IMR-90 (cell line): Measurements from ENCODE around the gene PIP4K2A. TPM values are rescaled to one million over a fixed set of nuclear protein-coding genes. Genes with fewer than 3 reads are reported as not detected.

Experiments
- ATAC-seq: fragments of 200-7000 bp; cut with Tn5 transposase; 2 replicates; pipeline ENCODE4 v1.9.1; 2020; ENCODE audit warnings: low read depth, mild to moderate bottlenecking, moderate library complexity
- BruUV-seq: library from RNA; stranded (reverse); fragments of 400-500 nt; replicated peaks from 2 replicates; lab custom pipeline; 2021; lab: Mats Ljungman, UMichigan
- CTCF ChIA-PET: fragments of 300-600 bp; formaldehyde crosslinking; extraction: SDS; loops from one replicate; lab custom pipeline; 2021; ENCODE audit warnings: antibody characterized with exemption; lab: Yijun Ruan, JAX
- POLR2A ChIA-PET: fragments of 300-600 bp; sonication (Branson Sonifier 250); formaldehyde crosslinking; loops from one replicate; lab custom pipeline; 2022; ENCODE audit warnings: antibody characterized with exemption; ENCODE audit not compliant: unreplicated experiment; lab: Charles Lee
- DNase-seq: peaks from one replicate; pipeline ENCODE4 v3.0.0; 2013
- H2AFZ ChIP-seq: replicated peaks from 2 replicates; pipeline ENCODE3; 2013; ENCODE audit warnings: low read length, mild to moderate bottlenecking; ENCODE audit not compliant: poor library complexity
- H2AK5ac ChIP-seq: 2 replicates; pipeline ENCODE4 v1.6.1; 2013; ENCODE audit warnings: low read depth, low read length, inconsistent platforms
- H2AK9ac ChIP-seq: replicated peaks from 2 replicates; pipeline ENCODE3; 2013; ENCODE audit warnings: mild to moderate bottlenecking, low read depth, low read length, moderate library complexity; ENCODE audit not compliant: poor library complexity
- H2BK120ac ChIP-seq: 2 replicates; pipeline ENCODE4 v1.6.1; 2013; ENCODE audit warnings: low read depth, low read length, inconsistent platforms
- H2BK15ac ChIP-seq: 3 replicates; pipeline ENCODE4 v1.6.1; 2013; ENCODE audit warnings: low read depth, low read length, inconsistent platforms
- H2BK20ac ChIP-seq: 2 replicates; pipeline ENCODE4 v1.6.1; 2013; ENCODE audit warnings: low read depth, mild to moderate bottlenecking, inconsistent platforms, low read length, moderate library complexity
- H2BK5ac ChIP-seq: 2 replicates; pipeline ENCODE4 v1.6.1; 2013; ENCODE audit warnings: mild to moderate bottlenecking, low read depth, low read length, inconsistent platforms; ENCODE audit not compliant: poor library complexity, severe bottlenecking
- H3K14ac ChIP-seq: replicated peaks from 2 replicates; pipeline ENCODE4 v1.6.1; 2013; ENCODE audit warnings: low read depth, low read length, inconsistent platforms
- H3K18ac ChIP-seq: 2 replicates; pipeline ENCODE4 v1.6.1; 2013; ENCODE audit warnings: low read depth, low read length, control low read depth
- H3K23ac ChIP-seq: 2 replicates; pipeline ENCODE4 v1.6.1; 2013; ENCODE audit warnings: low read depth, low read length, inconsistent platforms
- H3K27ac ChIP-seq: 2 replicates; pipeline ENCODE4 v1.5.1; 2013; ENCODE audit warnings: mild to moderate bottlenecking, control low read depth, low read length; ENCODE audit not compliant: insufficient read depth
- H3K27me3 ChIP-seq: 2 replicates; pipeline ENCODE4 v1.6.1; 2013; ENCODE audit warnings: low read length; ENCODE audit not compliant: control insufficient read depth, insufficient read depth
- H3K36me3 ChIP-seq: 2 replicates; pipeline ENCODE4 v1.6.1; 2013; ENCODE audit warnings: low read length, mixed read lengths; ENCODE audit not compliant: control insufficient read depth, insufficient read depth
- H3K4ac ChIP-seq: 2 replicates; pipeline ENCODE4 v1.6.1; 2013; ENCODE audit warnings: low read depth, low read length, inconsistent platforms
- H3K4me1 ChIP-seq: 2 replicates; pipeline ENCODE4 v1.6.1; 2013; ENCODE audit warnings: low read length, mixed read lengths; ENCODE audit not compliant: control insufficient read depth, insufficient read depth
- H3K4me2 ChIP-seq: 2 replicates; pipeline ENCODE4 v1.6.1; 2013; ENCODE audit warnings: low read depth, mild to moderate bottlenecking, control low read depth, low read length, moderate library complexity
- H3K4me3 ChIP-seq: 2 replicates; pipeline ENCODE4 v1.5.1; 2013; ENCODE audit warnings: low read depth, mild to moderate bottlenecking, control low read depth, low read length, moderate library complexity; ENCODE audit not compliant: insufficient read depth
- H3K56ac ChIP-seq: 2 replicates; pipeline ENCODE4 v1.6.1; 2013; ENCODE audit warnings: low read length, inconsistent platforms; ENCODE audit not compliant: insufficient read depth; ENCODE audit errors: extremely low read depth
- H3K79me1 ChIP-seq, 2 experiments: 2 replicates each; pipeline ENCODE4 v1.6.1; 2013; ENCODE audit warnings: low read length in 2 of 2, inconsistent platforms in 1 of 2, low read depth in 1 of 2
- H3K9ac ChIP-seq: 2 replicates; pipeline ENCODE4 v1.6.1; 2013; ENCODE audit warnings: low read depth, low read length, control low read depth
- H3K9me1 ChIP-seq: 2 replicates; pipeline ENCODE4 v1.6.1; 2013; ENCODE audit warnings: low read length, inconsistent platforms; ENCODE audit not compliant: insufficient read depth
- H3K9me3 ChIP-seq: 2 replicates; pipeline ENCODE4 v1.6.1; 2013; ENCODE audit warnings: low read length; ENCODE audit not compliant: control insufficient read depth, insufficient read depth
- H4K20me1 ChIP-seq: 2 replicates; pipeline ENCODE4 v1.6.1; 2013; ENCODE audit warnings: low read length, inconsistent platforms; ENCODE audit not compliant: insufficient read depth
- H4K5ac ChIP-seq: 2 replicates; pipeline ENCODE4 v1.6.1; 2013; ENCODE audit warnings: mild to moderate bottlenecking, low read depth, low read length, control low read depth
- H4K8ac ChIP-seq, 2 experiments: 2 replicates each; pipeline ENCODE4 v1.6.1; 2013; ENCODE audit warnings: low read depth in 2 of 2, low read length in 2 of 2, control low read depth in 1 of 2, inconsistent platforms in 1 of 2
- H4K91ac ChIP-seq: 2 replicates; pipeline ENCODE4 v1.6.1; 2013; ENCODE audit warnings: low read depth, low read length, inconsistent platforms; ENCODE audit not compliant: insufficient read depth
- MAFK ChIP-seq: IDR thresholded peaks from 2 replicates; pipeline ENCODE4 v1.6.1; 2012; ENCODE audit warnings: low read depth, low read length, improper control_type of control experiment
- NFE2L2 ChIP-seq: fragments of 150-350 bp; IDR thresholded peaks from 2 replicates; pipeline ENCODE4 v1.6.1; 2016; ENCODE audit warnings: low read depth, mild to moderate bottlenecking, low read length
- POLR2A ChIP-seq: IDR thresholded peaks from 2 replicates; pipeline ENCODE4 v1.6.1; 2012; ENCODE audit warnings: mild to moderate bottlenecking, low read depth, low read length
- RAD21 ChIP-seq: IDR thresholded peaks from 2 replicates; pipeline ENCODE4 v1.6.1; 2012; ENCODE audit warnings: low read length, improper control_type of control experiment
- RFX5 ChIP-seq: IDR thresholded peaks from 2 replicates; pipeline ENCODE4 v1.8.0; 2012; ENCODE audit warnings: low read depth, mild to moderate bottlenecking, low read length, moderate library complexity
- WGBS, 2 experiments: methylation state at CpG; one replicate each; pipeline versions ENCODE4 v1.1.5 to v1.1.7; 2013; ENCODE audit warnings: missing lambda C conversion rate in 2 of 2; ENCODE audit not compliant: insufficient read length in 1 of 2; ENCODE audit errors: extremely low coverage in 2 of 2; 5-methylcytosine and 5-hydroxymethylcytosine counted together
- dilution Hi-C: fragments of 300-500 bp; cut with HindIII; formaldehyde crosslinking; loops from one replicate; pipeline ENCODE4 v1.14.3; 2018; ENCODE audit warnings: low sequenced_read_pairs; ENCODE audit not compliant: unreplicated experiment
- in situ Hi-C: fragments of 300-500 bp; cut with MboI; formaldehyde crosslinking; loops from 3 replicates; pipeline ENCODE4 v1.14.3; 2019; ENCODE audit warnings: low sequenced_read_pairs, inconsistent platforms, mixed read lengths
- intact Hi-C: fragments of 100-400 bp; cut with micrococcal nuclease; formaldehyde crosslinking; loops from 2 replicates; pipeline ENCODE4 v1.10.0; 2022
- polyA plus RNA-seq, 3 experiments: library from polyadenylated mRNA; depleted of rRNA; stranded (reverse); fragments of >200 nt; gene quantifications; 2 replicates each; pipeline ENCODE4 v1.2.3, GENCODE V29; 2012; ENCODE audit warnings: low replicate concordance in 1 of 3
- total RNA-seq: library from RNA; depleted of rRNA; stranded (reverse); fragments of >200 nt; gene quantifications from 2 replicates; pipeline ENCODE4 v1.2.3, GENCODE V29; 2012
- TF ChIP-seq, protein P1 (sequence below): fragments of 150-350 bp; IDR thresholded peaks from 2 replicates; pipeline ENCODE4 v1.6.1; 2017; ENCODE audit warnings: mild to moderate bottlenecking, antibody characterized with exemption, low read length, low read depth

Gene PIP4K2A
- total and polyA plus RNA-seq, 2 of the 4 experiments (the other 2 are of a cell fraction): 9.8 to 18.1 TPM

DNA sequence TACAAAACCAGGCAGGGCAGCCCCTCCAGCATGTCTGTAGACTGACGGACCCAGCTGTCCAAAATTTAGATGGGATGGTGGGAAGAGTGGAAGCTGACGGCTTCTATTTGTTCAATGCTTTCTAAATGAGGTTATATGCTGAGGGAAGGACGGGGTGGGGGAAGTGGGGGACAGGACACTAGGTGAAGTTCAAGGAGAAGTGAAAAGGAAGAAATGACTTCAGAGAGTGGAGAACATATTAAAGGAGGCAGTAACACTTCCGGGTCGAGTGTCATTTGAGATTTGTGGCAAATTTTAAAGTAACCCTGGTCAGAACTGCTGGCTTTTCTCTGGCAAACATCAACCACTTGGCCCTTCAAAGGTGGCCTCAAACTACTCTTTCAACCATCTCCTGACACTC, 9.4 kb downstream of the PIP4K2A start:
- Histone ChIP-seq H4K8ac (no peak overlapping the region), H3K79me1 (peaks cover 58 to 84% of the 10 kb centered on the region in 2 experiments), H2AK9ac (no peak overlapping the region), H2BK20ac (no peak overlapping the region), H4K20me1 (peaks cover 69% of the 10 kb centered on the region), H3K4ac (no peak overlapping the region), H3K27me3 (no peaks in the 10 kb centered on the region), H2AK5ac (no peak overlapping the region), H3K23ac (no peak overlapping the region), H3K9me3 (no peaks in the 10 kb centered on the region), H3K4me3 (no peak overlapping the region), H3K36me3 (no peaks in the 10 kb centered on the region), H2BK5ac (no peak overlapping the region), H3K56ac (no peak overlapping the region), H2AFZ (no peak overlapping the region), H4K5ac (no peak overlapping the region), H3K4me1 (peaks cover 2% of the 10 kb centered on the region; the same call in 1 of the 2 replicates), H3K14ac (no peak overlapping the region), H3K4me2 (no peak overlapping the region), H3K9ac (no peak overlapping the region), H2BK120ac (no peak overlapping the region), H3K27ac (no peak overlapping the region), H4K91ac (no peak overlapping the region), H2BK15ac (no peak overlapping the region), H3K18ac (no peak overlapping the region), H3K9me1 (peaks cover 11% of the 10 kb centered on the region; the same call in 1 of the 2 replicates)
- 91% methylated on average over 3 of the region's 5 CpGs; no CpG with 5 or more reads in 1 of the 2 experiments for WGBS, 2 experiments
- ATAC-seq (no peak), DNase-seq (no peak)
- TF ChIP-seq RFX5 (no peak), RAD21 (no peak), NFE2L2 (no peak), MAFK (no peak), POLR2A (no peak)
- TF ChIP-seq, protein P1, sequence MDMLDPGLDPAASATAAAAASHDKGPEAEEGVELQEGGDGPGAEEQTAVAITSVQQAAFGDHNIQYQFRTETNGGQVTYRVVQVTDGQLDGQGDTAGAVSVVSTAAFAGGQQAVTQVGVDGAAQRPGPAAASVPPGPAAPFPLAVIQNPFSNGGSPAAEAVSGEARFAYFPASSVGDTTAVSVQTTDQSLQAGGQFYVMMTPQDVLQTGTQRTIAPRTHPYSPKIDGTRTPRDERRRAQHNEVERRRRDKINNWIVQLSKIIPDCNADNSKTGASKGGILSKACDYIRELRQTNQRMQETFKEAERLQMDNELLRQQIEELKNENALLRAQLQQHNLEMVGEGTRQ: no peak
- CTCF ChIA-PET: interaction anchor here (0.5 kb wide), 1 partner anchor 67 kb away, joined by 4 read pairs; no protein-coding TSS in a partner anchor
- dilution Hi-C loops (no loop called here), in situ Hi-C loops (no loop called here), intact Hi-C loops (no loop called here)
- BruUV-seq: no TSS peak
- POLR2A ChIA-PET: interaction anchor here (0.6 kb wide), 1 partner anchor 247 kb away, joined by 4 read pairs; no protein-coding TSS in a partner anchor
